ENCODE data around the gene PGBD5.

DNA sequence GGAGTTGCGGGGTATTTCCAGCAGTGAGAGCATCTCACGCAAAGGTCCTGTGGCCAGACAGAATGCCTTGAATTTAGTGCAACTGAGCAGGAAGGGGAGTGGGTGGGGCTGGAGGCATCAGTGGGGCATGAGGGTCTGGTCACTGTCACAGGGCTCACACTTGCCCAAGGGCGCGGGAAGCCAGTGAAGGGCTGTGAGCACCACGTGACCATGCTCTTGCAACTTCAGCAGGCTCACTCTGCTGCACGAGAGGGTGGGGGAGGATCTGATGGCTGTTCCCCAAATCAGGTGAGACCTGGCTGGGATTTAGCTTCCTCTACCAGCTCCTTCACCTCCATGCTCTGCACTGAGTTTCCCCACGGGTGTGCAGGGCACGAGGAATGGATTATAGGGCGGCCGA, 64.2 kb downstream of the PGBD5 start:
- TF ChIP-seq EZH2phosphoT487 (IDR thresholded peaks at IDR 0.05; ENCODE audit: low read depth, severe bottlenecking, unreplicated experiment): no peak
- TF ChIP-seq, protein P1, sequence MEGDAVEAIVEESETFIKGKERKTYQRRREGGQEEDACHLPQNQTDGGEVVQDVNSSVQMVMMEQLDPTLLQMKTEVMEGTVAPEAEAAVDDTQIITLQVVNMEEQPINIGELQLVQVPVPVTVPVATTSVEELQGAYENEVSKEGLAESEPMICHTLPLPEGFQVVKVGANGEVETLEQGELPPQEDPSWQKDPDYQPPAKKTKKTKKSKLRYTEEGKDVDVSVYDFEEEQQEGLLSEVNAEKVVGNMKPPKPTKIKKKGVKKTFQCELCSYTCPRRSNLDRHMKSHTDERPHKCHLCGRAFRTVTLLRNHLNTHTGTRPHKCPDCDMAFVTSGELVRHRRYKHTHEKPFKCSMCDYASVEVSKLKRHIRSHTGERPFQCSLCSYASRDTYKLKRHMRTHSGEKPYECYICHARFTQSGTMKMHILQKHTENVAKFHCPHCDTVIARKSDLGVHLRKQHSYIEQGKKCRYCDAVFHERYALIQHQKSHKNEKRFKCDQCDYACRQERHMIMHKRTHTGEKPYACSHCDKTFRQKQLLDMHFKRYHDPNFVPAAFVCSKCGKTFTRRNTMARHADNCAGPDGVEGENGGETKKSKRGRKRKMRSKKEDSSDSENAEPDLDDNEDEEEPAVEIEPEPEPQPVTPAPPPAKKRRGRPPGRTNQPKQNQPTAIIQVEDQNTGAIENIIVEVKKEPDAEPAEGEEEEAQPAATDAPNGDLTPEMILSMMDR (IDR thresholded peaks at IDR 0.05; ENCODE audit: poor library complexity): no peak
